ENCODE results near the gene GNE.
"Not testable (repeated sequence)": the region's sequence is repeated elsewhere in the genome, so short reads cannot be mapped to it uniquely, and the experiment has no call there.

The GNE gene

DNA sequence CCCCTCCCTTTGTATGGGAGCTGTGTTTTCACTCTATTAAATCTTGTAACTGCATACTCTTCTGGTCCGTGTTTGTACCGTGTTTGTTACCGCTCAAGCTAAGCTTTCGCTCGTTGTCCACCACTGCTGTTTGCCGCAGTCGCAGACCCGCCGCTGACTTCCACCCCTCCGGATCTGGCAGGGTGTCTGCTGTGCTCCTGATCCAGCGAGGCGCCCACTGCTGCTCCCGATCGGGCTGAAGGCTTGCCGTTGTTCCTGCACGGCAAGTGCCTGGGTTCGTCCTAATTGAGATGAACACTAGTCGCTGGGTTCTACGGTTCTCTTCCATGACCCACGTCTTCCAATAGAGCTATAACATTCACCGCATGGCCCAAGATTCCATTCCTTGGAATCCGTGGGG, 6.6 kb upstream of the GNE start:
- no peak for DNase-seq (ENCODE audit: low spot score)

DNA sequence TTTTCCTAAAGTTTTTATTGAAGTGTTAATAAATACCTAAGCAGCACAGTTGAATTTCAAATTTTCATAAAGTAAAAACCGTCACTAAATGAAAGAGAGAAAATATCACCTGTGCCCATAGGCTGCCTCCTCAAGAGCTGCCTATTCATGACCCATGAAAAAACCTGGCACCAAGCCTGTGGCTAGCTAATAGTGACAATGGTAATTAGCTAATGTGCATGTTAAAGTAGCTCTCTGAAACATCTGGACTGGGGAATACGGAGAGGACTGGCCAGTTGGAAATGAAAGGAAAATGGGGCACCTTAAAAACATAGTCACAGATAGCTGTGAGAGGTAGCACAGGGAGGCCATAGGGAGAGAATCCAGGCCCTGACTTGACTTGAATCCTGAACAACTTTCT, 5.4 kb upstream of the GNE start:
- DNase-seq (ENCODE audit: low spot score), result no peak

DNA sequence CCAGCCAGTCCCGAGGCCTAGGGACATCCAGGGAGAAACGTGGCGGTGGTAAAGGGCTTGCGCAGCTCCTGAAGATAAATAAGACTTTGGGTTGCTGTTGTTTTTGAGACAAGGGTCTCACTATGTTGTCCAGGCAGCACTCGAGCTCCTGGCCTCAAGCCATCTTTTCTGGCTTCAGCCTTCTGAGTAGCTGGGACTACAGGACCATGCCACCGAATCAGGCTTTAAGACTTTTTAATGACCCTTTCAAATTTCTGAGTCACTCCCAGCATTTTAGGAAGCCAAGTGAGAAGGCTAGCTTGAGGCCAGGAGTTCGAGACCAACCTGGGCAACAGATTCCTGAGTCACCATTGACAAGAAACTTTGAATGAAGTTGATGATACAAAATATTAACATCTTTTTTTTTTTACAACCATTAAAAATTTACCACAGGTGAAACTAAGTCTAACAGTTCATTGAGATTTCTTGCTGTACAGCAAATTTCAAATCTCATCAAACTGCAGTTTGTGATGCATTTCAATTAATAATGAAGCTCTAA, 817 bp upstream of the GNE start:
- no peak for DNase-seq (ENCODE audit: low spot score)

DNA sequence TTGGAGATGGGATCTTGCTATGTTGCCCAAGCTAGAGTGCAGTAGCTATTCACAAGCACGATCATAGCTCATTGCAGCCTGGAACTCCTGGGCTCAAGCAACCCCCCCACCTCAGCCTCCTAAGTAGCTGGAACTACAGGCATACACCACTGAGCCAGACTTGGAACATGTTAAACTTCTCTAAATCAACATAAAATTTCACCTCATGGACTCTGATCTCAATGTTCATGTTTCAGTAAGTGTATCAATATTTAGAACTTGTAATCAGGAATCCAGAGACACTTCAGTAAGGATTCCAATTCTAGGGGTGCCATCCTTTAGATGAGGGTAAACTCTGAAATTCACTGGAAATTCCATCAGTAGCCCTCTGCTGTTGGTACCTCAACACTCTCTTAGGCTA, 6.8 kb downstream of the GNE start:
- DNase-seq (ENCODE audit: low spot score), result no peak

DNA sequence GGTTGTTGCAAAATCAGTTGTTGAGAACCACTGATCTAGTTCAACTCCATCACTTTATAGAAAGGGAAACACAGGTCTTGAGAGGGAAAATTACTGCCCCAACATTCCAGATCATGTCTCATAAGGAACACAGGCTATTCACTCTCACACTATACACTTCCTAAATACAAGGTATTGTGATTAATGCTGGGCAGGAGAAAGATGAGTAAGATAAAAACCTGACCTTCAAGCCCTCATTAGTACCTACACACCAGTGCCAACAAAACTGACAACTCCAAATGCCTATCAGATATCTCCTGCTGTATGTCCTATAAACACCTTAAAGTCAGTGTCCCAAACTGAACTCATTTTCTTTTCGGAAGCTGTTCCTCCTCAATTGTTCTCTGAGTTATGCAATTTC, 8.2 kb downstream of the GNE start:
- peak; percentile 7 for DNase-seq (ENCODE audit: low spot score)

DNA sequence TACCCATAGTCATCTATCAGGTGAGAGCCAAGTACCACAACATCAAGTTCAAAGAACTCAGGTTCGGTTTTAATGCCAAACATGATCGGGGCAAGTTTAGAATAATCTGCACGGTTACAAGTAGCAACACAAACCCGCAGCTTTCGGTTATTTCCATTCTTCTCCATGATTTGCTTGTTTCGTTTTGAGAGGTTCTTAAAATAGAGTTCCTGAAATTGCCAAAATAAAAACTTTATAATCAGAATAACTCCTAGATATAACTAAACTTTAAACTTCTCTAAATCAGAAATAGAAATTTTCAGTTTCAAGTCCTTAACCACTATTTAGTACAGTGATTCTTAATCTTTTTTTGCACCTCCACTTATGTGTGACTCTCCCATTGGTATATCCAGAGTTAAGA, 9.1 kb downstream of the GNE start:
- DNase-seq (ENCODE audit: low spot score), result no peak

DNA sequence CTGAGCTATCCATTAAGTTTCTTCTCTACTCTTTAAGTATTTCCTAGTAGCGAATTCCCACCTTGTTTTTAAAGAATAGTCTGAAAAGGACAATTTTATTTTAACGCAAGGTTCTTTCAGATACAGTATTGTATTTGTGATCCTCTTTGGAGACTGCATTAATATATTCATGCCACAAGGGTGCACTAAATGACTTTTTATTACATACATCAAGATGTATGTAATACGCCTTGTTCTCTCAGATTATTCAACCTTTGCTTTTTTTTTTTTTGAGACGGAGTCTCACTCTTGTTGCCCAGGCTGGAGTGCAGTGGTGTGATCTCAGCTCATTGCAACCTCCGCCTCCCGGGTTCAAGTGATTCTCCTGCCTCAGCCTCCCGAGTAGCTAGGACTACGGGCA, 10.2 kb downstream of the GNE start:
- DNase-seq (ENCODE audit: low spot score), result not testable (repeated sequence)

DNA sequence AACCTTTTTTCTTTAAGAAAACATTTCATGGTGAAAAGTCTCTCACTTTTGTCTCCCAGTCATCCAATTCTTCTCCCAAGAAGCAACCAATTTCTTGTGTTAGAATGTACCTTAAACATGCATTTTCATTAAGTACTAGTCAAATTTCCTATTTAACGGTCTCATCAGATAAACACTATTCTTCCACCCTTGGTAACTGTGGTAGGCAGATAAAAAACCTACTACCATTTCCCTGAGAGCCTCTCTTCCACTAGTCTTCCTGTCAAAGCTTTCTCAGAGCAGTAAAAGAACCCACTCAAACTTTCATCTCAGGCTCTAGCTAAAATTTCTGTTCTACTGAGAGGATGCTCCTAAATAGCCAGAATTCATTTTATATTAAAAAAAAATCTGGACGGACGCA, 10.9 kb downstream of the GNE start:
- no peak for DNase-seq (ENCODE audit: low spot score)

DNA sequence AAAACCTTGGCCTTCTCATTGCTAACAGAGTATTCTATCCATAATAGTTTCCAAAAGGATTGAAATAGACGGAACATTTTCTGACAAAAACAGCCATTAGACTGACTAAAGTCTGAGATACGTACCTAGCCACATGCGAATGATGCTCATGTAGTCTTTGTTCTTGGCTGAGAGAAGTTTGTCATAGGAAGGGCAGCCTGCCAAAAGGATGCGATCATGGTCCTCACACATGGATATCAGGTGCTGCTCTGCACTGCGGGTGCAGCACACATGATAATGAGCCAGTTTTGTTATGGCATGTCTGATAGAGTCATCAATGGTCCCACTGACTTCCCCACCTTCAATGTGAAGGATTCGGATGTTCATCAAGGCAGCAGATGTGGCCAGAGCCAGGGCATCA, 12.3 kb downstream of the GNE start:
- DNase-seq (ENCODE audit: low spot score), result no peak

DNA sequence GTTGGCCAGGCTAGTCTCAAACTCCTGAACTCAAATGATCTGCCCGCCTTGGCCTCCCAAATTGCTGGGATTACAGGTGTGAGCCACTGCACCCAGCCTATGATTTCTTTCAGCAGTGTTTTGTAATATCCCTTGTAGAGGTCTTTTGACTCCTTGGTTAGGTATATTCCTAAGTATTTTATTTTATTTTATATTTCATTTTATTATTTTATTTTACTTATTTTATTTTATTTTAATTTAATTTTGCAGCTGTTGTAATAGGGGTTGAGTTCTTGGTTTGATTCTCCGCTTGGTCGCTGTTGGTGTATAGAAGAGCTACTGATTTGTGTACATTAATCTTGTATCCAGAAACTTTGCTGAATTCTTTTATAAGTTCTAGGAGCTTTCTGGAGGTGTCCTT, 18.6 kb downstream of the GNE start:
- not testable (repeated sequence) for DNase-seq (ENCODE audit: low spot score)

DNA sequence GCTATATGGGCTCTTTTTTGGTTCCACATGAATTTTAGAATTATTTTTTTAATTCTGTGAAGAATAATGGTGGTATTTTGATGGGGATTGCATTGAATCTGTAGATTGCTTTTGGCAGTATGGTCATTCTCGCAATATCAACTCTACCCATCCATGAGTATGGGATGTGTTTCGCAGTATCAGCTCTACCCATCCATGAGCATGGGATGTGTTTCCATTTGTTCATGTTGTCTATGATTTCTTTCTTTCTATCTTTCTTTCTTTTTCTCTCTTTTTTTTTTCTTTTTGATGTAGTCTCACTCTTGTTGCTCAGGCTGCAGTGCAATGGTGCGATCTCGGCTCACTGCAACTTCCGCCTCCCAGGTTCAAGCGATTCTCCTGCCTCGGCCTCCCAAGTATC, 19.0 kb downstream of the GNE start:
- not testable (repeated sequence) for DNase-seq (ENCODE audit: low spot score)

DNA sequence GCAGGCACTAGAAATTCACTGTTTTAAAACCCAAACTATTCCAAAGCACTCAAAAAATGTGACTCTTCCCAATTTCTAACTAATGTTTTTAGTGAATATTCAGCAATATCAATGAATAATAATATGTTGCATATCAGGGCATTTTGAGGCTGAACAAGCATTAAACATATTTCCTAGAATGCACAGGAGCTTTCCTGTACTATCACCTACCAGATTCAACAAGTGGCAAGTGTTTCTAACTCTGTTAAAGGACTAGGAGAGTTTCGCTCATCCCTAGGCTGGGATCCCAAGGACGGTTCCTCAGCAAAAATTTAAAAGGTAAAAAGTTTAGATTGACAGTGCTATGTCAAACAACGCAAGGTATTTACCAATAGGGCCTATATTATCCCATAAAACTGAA, 21.0 kb downstream of the GNE start:
- DNase-seq (ENCODE audit: low spot score), result no peak

DNA sequence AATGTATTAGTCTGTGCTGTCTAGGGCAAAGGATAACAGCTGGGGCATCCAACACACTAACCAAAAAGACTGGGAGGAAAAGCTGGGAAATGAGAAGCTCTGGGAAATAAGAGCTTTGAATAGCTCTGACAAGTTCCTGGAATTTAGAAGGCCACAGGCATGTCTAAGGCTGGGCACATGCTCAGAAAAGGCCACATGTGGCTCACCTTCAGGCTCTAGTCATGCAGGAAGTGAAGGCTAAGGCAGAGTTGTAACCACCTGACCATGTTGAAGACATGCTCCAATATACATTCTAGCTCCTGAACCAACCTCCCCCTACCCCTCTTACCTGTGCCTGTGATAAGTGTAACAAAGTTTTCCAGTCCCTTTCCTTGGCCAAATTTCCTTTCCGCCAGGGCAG, 35.8 kb downstream of the GNE start:
- no peak for DNase-seq (ENCODE audit: low spot score)

DNA sequence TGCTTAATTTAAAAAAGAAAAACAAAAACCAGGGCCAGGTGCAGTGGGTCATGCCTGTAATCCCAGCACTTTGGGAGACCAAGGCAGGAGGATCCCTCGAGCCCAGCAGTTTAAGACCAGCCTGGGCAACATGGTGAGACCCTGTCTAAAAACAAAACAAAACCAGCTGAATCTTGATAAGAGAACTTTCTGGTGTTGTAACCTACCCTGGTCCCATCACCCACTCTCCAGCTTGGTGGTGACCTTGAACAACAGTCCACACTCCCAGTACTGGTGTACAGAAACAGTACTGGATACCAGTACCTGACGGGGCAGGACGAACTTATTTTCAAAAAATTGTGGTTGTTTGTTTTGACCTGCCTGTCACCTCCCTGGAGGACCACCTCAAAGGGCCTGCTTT, 36.6 kb downstream of the GNE start:
- no peak for DNase-seq (ENCODE audit: low spot score)

DNA sequence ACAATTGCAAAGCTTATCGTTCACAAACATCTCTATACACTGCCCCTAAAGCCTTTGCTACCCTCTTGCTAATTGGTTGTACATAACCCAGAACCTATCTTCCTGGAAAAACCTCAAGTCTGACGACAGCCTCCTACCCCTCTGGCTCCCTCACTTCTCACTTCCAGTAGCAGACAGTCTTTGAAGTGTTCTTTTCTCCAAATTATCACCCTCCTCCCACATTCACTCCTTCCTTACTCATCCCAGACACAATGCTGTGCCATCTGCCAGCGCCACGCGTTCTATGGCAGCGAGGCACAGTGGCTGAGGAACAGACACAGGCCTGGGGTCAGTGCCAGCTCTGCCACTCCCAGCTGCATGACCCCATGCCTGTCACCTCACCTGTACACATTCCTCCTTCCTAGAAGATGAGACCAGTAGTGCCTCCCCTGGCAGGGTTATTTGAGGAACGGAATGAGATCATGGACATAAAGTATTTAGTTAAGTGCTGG, 39.8 kb downstream of the GNE start:
- no peak for DNase-seq (ENCODE audit: low spot score)

DNA sequence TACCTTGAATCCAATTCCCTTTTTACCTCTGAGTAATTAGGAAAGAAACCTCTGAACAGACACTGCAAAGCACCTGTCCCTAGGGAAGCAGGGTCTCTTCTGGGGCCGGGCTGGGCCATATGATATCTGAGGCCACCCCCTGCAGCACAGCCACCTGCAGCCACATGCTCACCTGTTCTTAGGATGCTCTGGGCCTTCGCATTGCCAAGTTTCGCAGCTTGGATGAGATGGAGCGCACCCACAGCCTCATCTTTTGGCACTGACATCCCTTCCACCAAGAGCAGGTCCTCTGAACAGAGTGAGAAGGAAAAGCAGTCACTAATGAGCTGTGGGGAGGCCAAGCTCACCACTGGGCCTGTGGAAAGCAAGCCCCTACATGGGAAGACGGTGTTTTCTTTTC, 40.2 kb downstream of the GNE start:
- DNase-seq (ENCODE audit: low spot score), result no peak

DNA sequence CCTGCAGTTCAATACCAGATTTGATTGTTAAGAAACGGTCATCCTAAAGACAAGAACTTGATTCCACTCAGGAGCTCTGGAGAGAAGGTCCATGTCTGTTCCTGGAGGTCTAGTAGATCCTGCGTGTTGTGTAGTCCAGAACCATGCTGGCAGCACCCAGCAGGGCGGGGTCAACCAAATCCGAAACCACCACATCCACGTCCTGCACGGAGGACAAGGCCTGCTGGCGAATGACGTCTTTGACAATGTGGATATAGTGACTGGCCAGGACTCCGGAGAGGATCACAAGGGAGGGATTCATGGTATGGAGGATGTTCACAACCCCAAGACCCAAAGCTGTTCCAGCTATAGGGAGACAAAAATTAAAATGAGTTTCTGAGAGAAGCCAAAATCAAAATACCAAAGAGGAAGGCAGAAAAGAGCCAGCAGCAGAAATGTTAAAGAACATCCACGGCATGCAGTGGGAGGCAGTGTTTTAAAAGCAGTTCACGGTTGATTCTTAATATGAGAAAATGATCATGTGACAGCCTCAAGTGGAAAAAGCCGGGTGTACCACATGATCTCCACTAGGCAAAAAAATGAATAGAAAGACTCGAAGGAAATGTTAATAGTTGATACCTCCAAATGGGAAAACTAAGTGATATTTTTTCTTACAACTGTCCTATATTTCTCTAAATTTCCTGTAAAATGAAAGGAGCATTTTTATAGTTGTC, 40.8 kb downstream of the GNE start:
- no peak for DNase-seq (ENCODE audit: low spot score)

DNA sequence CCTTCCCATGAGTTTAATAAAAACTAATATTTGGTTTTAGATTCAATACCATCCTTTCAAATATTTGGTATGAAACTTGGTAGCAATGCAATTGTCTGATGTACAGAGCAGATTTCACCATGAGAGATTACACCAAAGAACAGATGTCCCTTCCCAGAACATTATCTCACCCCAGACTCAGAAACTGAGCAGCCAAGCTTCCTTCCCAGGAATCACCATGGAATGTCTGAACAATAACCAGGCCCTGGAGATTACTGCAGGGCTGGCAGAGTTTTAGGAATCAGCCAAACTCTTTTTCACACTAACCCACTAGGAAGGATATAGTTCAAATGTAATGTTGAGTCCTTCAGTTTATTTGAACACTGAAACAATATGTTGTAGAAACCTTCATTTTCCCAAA, 43.7 kb downstream of the GNE start:
- no peak for DNase-seq (ENCODE audit: low spot score)

DNA sequence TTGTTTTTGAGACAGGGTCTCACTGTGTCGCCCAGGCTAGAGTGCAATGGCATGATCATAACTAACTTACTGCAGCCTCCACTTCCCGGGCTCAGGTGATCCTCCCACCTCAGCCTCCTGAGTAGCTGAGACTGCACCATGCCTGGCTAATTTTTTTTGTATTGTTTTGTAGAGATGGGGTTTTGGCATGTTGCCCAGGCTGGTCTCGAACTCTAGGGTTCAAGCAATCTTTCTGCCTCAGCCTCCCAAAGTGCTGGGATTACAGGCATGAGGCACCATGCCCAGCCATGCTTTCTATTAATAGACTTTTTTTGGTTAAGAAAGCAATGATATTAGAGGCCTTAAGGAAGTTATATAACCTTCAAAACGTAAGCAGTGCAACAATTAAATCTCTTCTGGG, 44.3 kb downstream of the GNE start:
- DNase-seq (ENCODE audit: low spot score), result no peak

DNA sequence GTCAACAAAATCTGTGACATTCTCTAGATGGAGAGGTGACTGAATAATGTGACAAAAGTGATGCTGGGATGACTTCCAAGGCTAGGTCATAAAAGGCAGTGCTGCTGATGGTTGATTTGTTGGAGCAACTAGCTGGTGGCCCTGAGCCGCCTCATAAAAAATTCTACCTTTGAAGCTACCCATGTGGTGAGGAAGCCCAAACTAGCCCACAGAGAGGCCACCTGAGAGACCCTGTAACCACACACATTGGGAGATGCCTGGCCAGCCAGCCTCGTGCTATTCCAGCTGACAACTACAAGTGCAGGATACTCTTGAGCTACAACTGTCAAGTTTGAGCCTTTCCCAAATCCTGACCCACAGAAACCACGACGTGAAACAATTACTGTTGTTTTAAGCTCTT, 44.9 kb downstream of the GNE start:
- no peak for DNase-seq (ENCODE audit: low spot score)

DNA sequence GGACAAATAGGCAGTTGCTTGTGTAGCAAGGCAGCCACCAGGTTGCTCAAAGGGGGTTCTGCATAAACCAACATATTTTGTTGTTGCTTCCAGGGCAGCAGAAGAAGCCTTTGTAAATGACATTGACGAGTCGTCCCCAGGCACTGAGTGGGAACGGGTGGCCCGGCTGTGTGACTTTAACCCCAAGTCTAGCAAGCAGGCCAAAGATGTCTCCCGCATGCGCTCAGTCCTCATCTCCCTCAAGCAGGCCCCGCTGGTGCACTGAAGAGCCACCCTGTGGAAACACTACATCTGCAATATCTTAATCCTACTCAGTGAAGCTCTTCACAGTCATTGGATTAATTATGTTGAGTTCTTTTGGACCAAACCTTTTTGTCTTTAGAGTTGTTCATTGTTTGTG, 46.7 kb downstream of the GNE start:
- no peak for DNase-seq (ENCODE audit: low spot score)

DNA sequence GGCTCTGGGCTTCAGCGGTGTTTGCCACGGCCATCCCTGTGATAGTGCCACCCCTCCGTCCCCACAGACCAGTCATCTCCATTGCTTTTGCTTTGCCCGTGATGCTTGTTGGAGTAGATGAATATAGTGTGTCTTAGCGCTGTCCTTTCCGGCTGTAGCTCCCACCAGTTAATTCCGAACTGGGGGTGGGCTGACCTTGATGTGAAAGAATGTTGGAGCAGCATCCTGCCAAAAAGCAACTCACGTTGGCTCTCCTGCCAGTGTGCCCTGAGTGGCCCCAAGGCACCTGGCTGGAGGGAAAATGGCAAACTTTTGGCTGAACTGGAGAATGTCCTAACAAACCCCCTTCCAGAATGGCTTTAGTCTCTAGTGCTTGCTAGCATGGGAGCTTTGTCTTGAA, 47.5 kb downstream of the GNE start:
- DNase-seq (ENCODE audit: low spot score), result no peak

DNA sequence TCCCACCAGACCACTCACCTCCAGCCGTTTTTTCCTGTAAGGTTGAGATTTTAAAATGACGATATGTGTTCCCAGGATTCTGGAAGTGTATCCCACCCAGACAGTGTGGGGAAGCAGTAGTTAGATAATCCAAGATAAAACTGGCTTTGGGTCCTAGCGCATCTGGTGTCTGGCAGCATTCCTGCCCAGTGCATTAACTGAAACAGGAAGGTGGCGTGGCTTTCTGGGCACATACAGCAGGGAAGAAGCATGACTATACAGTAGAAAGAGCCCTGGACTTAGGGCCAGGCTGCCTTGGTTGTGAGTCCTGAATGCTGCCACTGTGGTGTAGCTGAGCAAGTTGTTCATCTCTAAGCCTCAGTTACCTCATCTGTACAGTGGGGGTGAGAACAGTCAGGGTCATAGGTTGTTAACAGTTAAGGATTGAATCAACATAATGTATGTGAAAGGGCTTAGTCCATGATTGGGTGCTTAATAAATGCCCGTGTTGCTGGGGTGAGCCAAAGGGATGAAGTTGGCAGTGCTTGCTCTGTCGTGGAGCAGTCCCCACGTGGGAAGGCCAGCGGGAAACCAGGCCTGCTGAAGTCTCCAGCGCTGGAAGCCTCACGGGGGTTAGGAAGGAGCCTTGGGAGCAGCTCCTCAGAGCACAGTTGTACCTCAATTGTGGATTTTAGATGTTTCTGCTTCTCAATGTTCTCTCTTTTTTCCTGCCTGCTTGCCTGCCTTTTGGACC, 49.6 kb downstream of the GNE start:
- no peak for DNase-seq (ENCODE audit: low spot score)
